HK-2 (cell line): Measurements from ENCODE around the gene TMOD1.

Experiments used
- DNase-seq: peaks from one replicate; pipeline ENCODE4 v3.0.0-alpha.2; 2018; ENCODE audit not compliant: unreplicated experiment

The TMOD1 gene

GRCh38 chr9:97632985-97633858, 131.8 kb downstream of the TMOD1 start, which contains the start of the genes NCBP1 and TSTD2:
NCBP1 (plus strand) TSS chr9:97633821; CDS start chr9:97633882, 61 bp downstream.
TSTD2 (minus strand) TSS chr9:97633368; CDS start chr9:97627562, 5,806 bp downstream.
- peak; percentile 95 for DNase-seq

DNA sequence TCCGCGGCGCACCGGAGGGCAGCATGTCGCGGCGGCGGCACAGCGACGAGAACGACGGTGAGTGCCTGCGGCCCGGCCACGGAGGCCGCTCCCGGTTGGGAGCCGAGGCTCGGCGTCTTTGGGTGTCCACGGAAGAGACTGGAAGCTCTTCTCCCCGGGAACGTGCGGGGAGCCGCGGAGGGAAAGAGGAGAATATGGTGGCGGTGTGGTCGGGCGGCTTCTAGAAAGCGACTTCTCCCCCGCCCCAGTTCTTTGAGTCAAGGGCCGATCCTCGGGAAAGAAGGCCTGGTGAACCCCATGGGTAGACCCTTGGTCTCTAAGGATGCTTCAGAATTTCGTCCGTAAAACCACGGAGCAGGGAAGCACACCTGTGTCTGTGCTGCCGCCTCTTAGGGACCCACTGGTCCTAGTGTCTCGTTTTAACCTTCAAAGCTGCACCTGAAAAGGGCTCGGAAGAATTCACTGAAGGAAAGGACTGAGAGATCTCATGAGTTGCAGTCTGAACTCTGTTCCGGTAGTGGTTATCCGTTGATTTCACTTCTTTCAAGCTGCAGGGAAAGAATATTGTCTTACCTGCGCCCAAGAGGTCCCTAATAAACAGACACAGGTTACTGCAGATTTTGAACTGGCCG, 132.5 kb downstream of the TMOD1 start:
- no peak for DNase-seq

DNA sequence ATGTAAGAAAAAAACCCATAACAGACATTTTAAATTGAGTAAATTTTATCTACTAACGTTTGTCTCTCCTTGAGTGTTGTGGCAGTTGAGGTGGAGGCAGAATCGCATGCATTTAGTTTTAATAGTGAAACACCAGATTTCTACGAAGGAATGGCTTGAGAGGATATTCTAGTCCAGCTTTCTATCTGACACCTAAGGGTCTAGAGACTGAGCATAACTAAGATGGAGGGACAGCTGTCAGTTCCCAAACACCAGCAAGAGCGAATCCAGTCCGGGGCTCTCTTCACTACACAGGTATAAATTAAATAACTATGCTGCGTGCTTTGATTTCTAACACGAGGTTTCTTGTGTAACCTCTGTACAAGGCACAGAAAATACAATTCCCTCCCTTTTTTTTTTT, 133.6 kb downstream of the TMOD1 start:
- DNase-seq = no peak

DNA sequence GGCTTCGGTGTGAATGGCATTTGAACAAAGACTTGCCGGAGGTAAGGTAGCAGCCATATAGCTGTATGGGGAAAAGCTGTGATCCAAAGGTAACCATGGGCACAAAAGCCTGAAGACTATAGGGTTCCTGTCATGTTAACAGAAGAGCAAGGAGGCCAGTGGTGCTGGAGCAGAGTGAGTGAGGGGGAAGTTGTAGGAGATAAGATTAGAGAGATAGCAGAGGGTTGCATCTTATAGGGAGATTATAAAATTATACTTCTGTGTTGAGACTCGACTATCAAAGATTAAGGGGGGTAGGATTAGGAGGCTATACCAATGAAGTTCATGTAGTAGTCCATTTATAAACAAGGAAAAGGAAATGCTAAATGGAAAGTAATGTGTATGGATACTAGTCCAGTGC, 135.4 kb downstream of the TMOD1 start:
- DNase-seq = no peak

DNA sequence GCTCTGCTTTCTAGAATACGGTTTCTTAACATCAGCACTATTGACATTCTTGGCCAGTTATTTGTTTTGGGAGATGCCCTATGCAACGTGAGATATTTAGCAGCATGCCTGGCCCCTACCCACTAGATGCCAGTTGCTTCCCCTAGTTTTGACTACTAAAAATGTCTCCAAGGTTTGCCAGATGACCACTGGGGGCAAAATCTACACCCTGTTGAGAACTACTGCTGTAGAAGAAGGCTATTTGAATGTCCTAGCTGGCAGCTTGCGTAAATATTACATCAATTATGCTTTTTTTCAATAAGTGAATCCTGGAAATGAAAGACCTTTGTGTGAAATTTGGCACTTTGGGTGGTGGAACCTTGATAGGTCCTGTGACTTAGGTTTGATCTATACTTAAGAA, 137.2 kb downstream of the TMOD1 start:
- no peak for DNase-seq

GRCh38 chr9:97640325-97640724, 138.9 kb downstream of the TMOD1 start:
- no peak for DNase-seq

DNA sequence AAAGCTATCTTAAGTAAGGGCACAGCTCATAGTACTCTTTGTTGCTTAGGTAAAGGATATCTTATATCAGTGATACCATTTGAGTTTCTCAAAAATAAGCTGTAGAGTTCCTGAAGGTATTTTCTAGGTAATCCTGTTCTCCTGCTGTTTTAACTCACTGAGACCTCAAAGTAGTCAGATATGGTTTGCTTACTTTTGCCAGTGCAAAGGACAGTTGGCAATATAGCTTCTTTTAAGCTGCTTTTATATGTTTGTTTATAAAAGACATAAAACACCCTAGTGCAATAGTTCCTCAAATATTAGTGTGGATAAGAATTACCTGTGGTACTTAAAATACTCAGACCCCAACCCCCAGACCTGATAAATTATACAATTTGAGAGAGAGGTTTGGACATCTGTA, 144.3 kb downstream of the TMOD1 start:
- no peak for DNase-seq

DNA sequence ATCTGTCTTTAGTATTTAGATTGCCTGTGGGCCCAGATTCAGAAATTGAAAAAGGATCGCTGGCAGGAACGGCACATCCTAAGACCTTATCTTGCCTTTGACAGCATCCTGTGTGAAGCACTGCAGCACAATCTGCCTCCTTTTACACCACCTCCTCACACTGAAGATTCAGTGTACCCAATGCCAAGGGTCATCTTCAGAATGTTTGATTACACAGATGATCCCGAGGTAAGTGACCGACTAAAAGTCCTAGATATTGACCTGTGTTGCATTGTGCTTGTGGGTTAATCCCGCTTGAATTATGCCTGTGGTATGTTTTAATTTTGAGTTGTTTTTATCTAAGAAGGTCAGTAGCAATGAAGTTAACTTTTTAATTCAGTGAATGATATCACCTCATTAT, 146.5 kb downstream of the TMOD1 start:
- DNase-seq = no peak
